Measurements from ENCODE around the gene ACKR2. TPM values are rescaled to one million over a fixed set of nuclear protein-coding genes. Genes with fewer than 3 reads are reported as not detected.
A peak's percentile ranks its signal among the peaks of the same experiment; 100 is the strongest.

ACKR2 gene
- total and polyA plus RNA-seq, 2 of the 13 experiments (the other 11 are each of a cell fraction or from before 2014, with no cell fraction given): 1.1 to 1.9 TPM

DNA sequence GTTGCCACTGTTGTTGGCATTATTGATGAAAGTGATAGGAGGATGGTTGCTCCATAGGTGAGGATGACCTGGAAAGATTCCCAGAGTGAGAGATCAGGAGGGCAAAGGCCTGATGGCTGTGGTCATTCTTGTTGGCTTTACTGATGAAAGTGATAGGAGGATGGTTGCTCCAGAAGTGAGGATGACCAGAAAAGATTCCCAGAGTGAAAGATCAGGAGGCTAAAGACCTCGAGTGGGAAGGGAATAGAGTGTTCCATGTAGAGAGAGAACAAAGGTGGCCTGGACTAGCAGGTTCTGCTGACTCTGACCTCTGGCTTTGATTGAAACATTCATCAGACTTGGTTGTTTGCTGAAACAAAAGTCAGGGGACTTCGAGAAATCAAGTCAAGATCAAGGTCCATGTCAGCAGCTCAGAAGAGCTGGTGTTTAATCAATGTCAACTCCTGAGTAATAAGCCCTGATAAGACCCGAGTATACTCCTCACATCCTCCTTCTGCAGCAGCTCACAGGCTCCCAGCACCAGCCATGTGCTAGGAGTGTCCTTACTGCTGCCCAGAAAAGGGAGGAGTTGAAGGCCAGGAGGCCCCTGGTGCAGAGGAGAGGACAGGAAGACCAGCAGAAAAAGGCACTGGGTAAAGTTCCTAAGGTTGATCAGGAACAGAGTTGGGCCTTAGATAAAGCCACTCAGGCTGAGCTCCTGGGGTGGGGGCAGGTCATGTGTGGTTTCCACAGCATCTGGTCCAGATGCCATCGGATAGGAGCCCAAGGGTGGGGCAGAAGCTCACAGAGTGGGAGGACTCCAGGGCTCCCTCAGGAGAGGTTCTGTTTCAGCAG is 46.5 kb downstream of the ACKR2 start (continued):
- no peak for TF ChIP-seq TP53 (CRISPR knock-in tag; conservative IDR thresholded peaks at IDR 0.05)
- TF ChIP-seq ZNF329 (CRISPR knock-in tag; IDR thresholded peaks at IDR 0.05; ENCODE audit: low read depth): 0 out of 2 replicates have a peak, but pooled peaks have one; percentile 65
- TF ChIP-seq MTF1 (CRISPR knock-in tag; IDR thresholded peaks at IDR 0.05): no peak
- no peak for TF ChIP-seq TAF15 (IDR thresholded peaks at IDR 0.05; ENCODE audit: low read depth, low read length, poor library complexity, severe bottlenecking)
- TF ChIP-seq FOXO1 (CRISPR knock-in tag; IDR thresholded peaks at IDR 0.05): peak; percentile 90
- TF ChIP-seq ZNF326 (CRISPR knock-in tag; IDR thresholded peaks at IDR 0.05; ENCODE audit: borderline replicate concordance): no peak
- peak; percentile 78 for TF ChIP-seq SIX1 (CRISPR knock-in tag; IDR thresholded peaks at IDR 0.05; ENCODE audit: borderline replicate concordance)
- peak; percentile 76; the same call in 1 of the 2 replicates for TF ChIP-seq ZNF788 (CRISPR knock-in tag; IDR thresholded peaks at IDR 0.05; ENCODE audit: borderline replicate concordance)
- TF ChIP-seq MBNL3 (CRISPR knock-in tag; conservative IDR thresholded peaks at IDR 0.05): no peak
- peak; percentile 18 for TF ChIP-seq ZHX2 (IDR thresholded peaks at IDR 0.05; ENCODE audit: low read depth)
- TF ChIP-seq ZHX2 (CRISPR knock-in tag; IDR thresholded peaks at IDR 0.05; ENCODE audit: borderline replicate concordance): peak; percentile 61; the same call in 1 of the 2 replicates
- TF ChIP-seq ZNF446 (CRISPR knock-in tag; IDR thresholded peaks at IDR 0.05): no peak
- TF ChIP-seq ZNF138 (CRISPR knock-in tag; IDR thresholded peaks at IDR 0.05; ENCODE audit: low read depth): no peak
- peak; percentile 91 for TF ChIP-seq PRDM15 (CRISPR knock-in tag; IDR thresholded peaks at IDR 0.05)
- peak; percentile 95 for TF ChIP-seq TARDBP (CRISPR knock-in tag; IDR thresholded peaks at IDR 0.05)
- no peak for TF ChIP-seq KLF11 (CRISPR knock-in tag; IDR thresholded peaks at IDR 0.05)
- TF ChIP-seq ZNF282 (IDR thresholded peaks at IDR 0.05; ENCODE audit: partially characterized antibody): no peak
- TF ChIP-seq PHF8 (CRISPR knock-in tag; IDR thresholded peaks at IDR 0.05): peak; percentile 35
- peak; percentile 25; the same call in 1 of the 2 replicates for TF ChIP-seq CREB1 (IDR thresholded peaks at IDR 0.05)
- peak; percentile 78 for TF ChIP-seq CREB1 (CRISPR knock-in tag; IDR thresholded peaks at IDR 0.05)
- no peak; the same call in 1 of the 2 replicates for TF ChIP-seq ZNF431 (CRISPR knock-in tag; IDR thresholded peaks at IDR 0.05; ENCODE audit: borderline replicate concordance, low read depth)
- TF ChIP-seq CC2D1A (CRISPR knock-in tag; IDR thresholded peaks at IDR 0.05): no peak
